ENCODE data around the gene ARHGAP44.
A peak's percentile ranks its signal among the peaks of the same experiment; 100 is the strongest.

GRCh38 chr17:13030459-13031300, 241.4 kb downstream of the ARHGAP44 start:
- TF ChIP-seq POLR3A (IDR thresholded peaks at IDR 0.05; ENCODE audit: borderline replicate concordance, extremely low read depth, insufficient read depth, insufficient read length) (no peak), ESRRA (IDR thresholded peaks at IDR 0.05; ENCODE audit: borderline replicate concordance, low read depth) (no peak), ZNF316 (IDR thresholded peaks at IDR 0.05) (no peak), GATAD2B (IDR thresholded peaks at IDR 0.05; ENCODE audit: borderline replicate concordance) (no peak), EZH2 (IDR thresholded peaks at IDR 0.05; ENCODE audit: borderline replicate concordance, low read depth, low read length) (no peak), HINFP (tag; conservative IDR thresholded peaks at IDR 0.05; ENCODE audit: low read depth) (no peak), SIX5 (IDR thresholded peaks at IDR 0.05; ENCODE audit: borderline replicate concordance in 1 of 2, insufficient read depth in 1 of 2, low read depth in 1 of 2, low read length in 2 of 2) (no peak), RAD21 (CRISPR knock-in tag; conservative IDR thresholded peaks at IDR 0.05 in 1 of 2, IDR thresholded peaks at IDR 0.05 in 1 of 2) (no peak), CTCF (IDR thresholded peaks at IDR 0.05 in 2 of 3, conservative IDR thresholded peaks at IDR 0.05 in 1 of 3; ENCODE audit: insufficient read depth in 2 of 3, low read depth in 1 of 3, low read length in 3 of 3) (peak; percentile 47 to 61 (median 59); a peak in 5 of 6 replicates), ZNF592 (IDR thresholded peaks at IDR 0.05) (no peak), ZNF318 (IDR thresholded peaks at IDR 0.05; ENCODE audit: borderline replicate concordance in 1 of 2, low read depth in 1 of 2) (no peak)

All from K562 (cell line).